ENCODE results near the gene PDCD7.

PDCD7 gene

DNA sequence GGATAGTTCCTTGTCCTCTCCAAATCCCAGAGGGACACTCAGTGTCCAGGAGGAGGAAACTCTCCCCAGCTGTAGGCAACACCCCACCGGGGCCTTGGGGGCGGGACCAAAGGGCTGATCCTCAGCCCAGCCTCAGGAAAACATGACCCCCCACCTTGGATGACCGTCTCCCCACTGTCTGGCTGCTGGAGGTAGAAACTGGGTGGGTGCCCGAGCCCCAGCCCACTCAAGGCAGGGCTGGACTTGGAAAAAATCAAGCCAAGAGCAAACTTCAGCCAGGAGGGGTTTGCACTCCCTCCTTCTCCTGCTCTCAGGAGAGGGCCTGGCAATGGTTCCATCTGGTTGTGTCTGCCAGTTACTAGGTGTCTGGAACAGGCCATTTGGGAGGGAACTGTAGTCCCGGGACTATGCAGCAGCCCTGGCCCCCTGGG is 62.2 kb downstream of the PDCD7 start:
- DNase-seq, result no peak

DNA sequence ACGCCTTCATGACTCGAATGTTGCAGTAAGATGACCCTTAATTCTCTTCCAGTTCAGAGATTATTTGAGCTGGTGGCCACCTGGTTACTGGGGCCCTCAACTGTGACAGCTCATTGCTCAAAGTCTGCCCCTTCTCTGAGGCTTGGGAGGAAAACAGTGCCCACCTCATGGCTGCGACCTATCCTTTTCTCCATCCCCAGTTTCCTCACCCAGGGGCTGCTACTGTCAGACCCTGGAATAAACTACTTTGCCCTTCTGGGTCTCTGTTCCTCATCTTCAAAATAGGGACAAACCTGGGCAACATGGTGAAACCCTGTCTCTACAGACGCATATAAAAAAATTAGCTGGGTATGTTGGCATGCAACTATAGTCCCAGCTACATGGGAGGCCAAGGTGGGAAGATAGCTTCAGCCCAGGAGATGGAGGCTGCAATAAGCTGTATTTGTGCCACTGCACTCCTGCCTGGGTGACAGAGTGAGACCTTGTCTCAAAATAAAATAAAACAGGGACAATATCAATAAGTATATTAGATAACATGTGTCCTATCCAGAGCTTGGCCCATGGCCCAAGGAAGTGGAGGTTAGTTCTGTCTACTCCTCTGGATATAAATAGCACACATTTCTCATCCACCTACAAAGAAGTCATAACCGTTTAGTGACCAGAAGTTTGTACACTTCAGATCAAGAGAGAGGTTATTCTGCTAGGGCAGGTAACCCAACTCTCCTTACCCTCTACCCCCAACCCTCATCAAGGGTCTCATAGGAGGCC is 63.6 kb downstream of the PDCD7 start:
- DNase-seq, result no peak

DNA sequence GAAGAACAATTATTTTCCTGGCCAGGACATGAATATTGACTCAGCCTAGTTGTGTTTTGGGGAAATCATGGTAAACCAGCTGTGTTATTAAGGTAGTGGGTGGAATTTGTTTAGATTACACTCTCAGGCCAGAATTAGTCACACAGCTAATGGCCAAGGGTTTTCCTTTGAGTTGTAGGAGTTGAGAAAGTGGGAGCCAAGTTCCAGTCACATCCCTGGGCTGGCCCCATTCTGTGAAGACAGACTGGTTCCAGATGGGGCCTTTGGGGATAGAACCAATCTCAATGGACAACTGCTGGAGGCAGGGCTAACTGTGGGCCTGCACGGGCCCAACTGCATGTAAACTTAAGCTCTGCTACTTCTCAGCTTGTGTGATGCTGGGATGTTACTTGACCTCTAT is 64.4 kb downstream of the PDCD7 start:
- no peak for DNase-seq

DNA sequence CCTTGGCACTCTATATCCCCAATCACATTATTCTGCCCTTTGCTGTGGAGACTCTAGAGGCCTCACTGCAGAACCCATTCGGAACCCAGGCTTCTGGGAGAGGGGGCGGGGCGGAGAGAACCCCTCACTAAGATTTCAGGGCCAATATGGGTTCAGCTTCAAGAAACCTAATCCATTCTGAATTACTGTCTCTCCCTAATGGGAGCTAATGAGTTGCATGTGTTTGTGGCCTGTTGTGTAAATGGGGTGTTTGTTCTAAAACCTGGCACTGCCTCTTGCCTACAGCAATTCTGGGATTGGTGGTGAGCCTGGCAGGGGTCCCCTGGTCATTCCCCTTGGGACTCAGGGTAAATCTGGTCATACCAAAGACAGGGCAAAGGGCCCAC is 65.2 kb downstream of the PDCD7 start:
- no peak for DNase-seq

DNA sequence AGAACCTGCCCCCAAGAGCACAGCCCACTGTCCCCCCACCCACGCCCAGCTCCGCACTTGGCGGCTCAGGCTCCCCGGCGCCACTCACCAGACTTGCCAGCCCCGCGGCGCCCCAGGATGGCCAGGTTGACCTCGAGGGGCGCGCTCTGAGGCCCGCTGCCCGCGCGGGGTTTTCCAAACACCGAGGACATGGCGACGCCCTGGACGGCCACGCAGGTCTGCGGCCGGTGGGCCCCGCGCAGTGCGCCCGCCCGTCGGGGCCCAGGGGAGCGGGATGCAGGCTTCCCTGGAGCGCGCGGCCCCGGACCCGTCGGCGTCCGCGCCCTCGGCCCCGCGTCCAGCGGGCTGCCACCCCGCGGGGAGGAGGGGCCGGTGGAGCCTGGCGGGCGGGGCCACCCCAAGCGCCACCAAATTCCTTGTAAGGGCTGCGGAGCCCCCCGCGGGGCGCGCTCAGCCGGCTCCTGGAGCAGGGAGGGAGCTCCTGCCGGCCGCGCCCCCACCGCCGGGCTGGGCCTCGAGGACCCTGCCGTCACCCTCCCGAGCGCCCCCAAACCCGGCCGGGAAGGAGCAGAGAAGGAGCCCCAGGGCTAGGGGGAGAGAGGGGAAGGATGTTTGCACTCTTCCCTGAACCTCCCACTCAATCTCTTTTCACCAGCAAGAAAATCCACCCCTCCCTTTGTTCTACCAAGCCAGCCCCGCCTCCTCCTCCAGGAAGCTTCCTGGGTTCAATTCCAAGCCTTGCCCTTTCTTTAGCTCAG is 65.8 kb downstream of the PDCD7 start, which contains the start of gene RASL12:
RASL12 (minus strand) TSS at position 347 of the 758 bp plus-strand sequence; CDS start at position 191, 156 bp downstream.
- no peak for DNase-seq
